Peyer's patch (tissue), 4 donors: Measurements from ENCODE around the gene RREB1. TPM values are rescaled to one million over a fixed set of nuclear protein-coding genes. Genes with fewer than 3 reads are reported as not detected.

Source experiments
- DNase-seq, 3 donors: peaks; one replicate each; pipeline ENCODE4 v3.0.0-alpha.2; 2017 to 2019
- H3K27ac ChIP-seq, 4 donors: fragments of 200-600 bp; sonication (generic); one replicate each; pipeline ENCODE4 v1.5.1; 2016 to 2019
- H3K27me3 ChIP-seq, 2 donors: fragments of 200-600 bp; sonication (generic); one replicate each; pipeline ENCODE4 v1.5.1; 2019
- H3K36me3 ChIP-seq, 3 donors: fragments of 200-600 bp; sonication (generic); one replicate each; pipeline ENCODE4 v1.5.1; 2016 to 2019
- H3K4me1 ChIP-seq, 4 donors: fragments of 200-600 bp; sonication (generic); one replicate each; pipeline ENCODE4 v1.5.1; 2016 to 2019
- H3K4me3 ChIP-seq, 4 donors: fragments of 200-600 bp; sonication (generic); 1 replicate in 3 of 4; 2 replicates in 1 of 4; pipeline ENCODE4 v1.5.1; 2016 to 2019; ENCODE audit warnings: mild to moderate bottlenecking in 1 of 4
- H3K9me3 ChIP-seq, 4 donors: fragments of 200-600 bp; sonication (generic); one replicate each; pipeline ENCODE4 v1.5.1; 2016 to 2019; ENCODE audit warnings: mild to moderate bottlenecking in 1 of 4
- POLR2A ChIP-seq, 2 donors: fragments of 450-650 bp; IDR thresholded peaks; one replicate each; pipeline ENCODE4 v1.5.1; 2017; ENCODE audit warnings: antibody characterized with exemption in 2 of 2, mild to moderate bottlenecking in 2 of 2, moderate library complexity in 2 of 2
- total RNA-seq, 4 donors: library from RNA; depleted of rRNA; stranded (reverse); fragments of >200 nt; gene quantifications; one replicate each; pipeline ENCODE4 v1.1.0, GENCODE V29; 2016
- TF ChIP-seq, protein P1 (sequence below), 6 experiments: fragments of 450-650 bp in 4 of 6; fragments of 200-600 bp in 2 of 6; sonication (generic) in 1 of 6; IDR thresholded peaks; one replicate each; pipeline ENCODE4 v1.5.1; 2017 to 2019; ENCODE audit warnings: antibody characterized with exemption in 6 of 6, mild to moderate bottlenecking in 3 of 6, moderate library complexity in 1 of 6

RREB1 gene
- total RNA-seq, 4 donors from 2014 or later, result 65.0 to 118 (median 113) TPM

DNA sequence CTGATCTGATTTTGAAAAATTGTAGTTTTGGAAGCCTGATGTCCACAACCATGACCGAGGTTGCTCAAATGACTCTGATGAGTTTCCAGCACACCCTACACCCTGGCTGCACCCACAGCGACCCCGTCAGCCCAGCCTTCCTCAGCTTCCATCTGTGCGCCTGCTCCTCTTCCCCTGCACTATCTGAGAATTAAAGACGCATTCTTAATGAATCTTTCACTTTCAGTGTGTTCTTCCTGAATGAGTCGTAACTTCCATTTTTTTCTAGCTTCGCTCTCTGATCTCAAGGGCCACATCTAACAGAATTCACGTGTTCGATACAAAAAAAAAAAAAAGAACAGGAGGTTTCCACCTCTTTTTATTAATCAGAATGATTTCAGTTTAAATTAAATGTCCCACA, 21.3 kb upstream of the RREB1 start:
- H3K27me3 ChIP-seq, result no peaks in the 10 kb centered on the region
- DNase-seq, result peak; percentile 44 to 77 (median 56)
- no peaks in the 10 kb centered on the region for H3K36me3 ChIP-seq
- peaks cover 0 to 20% (median 5%) of the 10 kb centered on the region in 4 donors for H3K4me1 ChIP-seq
- H3K4me3 ChIP-seq, result peak overlapping the region; percentile 16 to 34 (median 22)
- no peak for TF ChIP-seq POLR2A (IDR thresholded peaks at IDR 0.05)
- TF ChIP-seq, protein P1, sequence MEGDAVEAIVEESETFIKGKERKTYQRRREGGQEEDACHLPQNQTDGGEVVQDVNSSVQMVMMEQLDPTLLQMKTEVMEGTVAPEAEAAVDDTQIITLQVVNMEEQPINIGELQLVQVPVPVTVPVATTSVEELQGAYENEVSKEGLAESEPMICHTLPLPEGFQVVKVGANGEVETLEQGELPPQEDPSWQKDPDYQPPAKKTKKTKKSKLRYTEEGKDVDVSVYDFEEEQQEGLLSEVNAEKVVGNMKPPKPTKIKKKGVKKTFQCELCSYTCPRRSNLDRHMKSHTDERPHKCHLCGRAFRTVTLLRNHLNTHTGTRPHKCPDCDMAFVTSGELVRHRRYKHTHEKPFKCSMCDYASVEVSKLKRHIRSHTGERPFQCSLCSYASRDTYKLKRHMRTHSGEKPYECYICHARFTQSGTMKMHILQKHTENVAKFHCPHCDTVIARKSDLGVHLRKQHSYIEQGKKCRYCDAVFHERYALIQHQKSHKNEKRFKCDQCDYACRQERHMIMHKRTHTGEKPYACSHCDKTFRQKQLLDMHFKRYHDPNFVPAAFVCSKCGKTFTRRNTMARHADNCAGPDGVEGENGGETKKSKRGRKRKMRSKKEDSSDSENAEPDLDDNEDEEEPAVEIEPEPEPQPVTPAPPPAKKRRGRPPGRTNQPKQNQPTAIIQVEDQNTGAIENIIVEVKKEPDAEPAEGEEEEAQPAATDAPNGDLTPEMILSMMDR (IDR thresholded peaks at IDR 0.05), result peak in 1 of 6 experiments; percentile 11
- peak overlapping the region; percentile 47 to 79 (median 76) for H3K27ac ChIP-seq
- no peaks in the 10 kb centered on the region for H3K9me3 ChIP-seq

DNA sequence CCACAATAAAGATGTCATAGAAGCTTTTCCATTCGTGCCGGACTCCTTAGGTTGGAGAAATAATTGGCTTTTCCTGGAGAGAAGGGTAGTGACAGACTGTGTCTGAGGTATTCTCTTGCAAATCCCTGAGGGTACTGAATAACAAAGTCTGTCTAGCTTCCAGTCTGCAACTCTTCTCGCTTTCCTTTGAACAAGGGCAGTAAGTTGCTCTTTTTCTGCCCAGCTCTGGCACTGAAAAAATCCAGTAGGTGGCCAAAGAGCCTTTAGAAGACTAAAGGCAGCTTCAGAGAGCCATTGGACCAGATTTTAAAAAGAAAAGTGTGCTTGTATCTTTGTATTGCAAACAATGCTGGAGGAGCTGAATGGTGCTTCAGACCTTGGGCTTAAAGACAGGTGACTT, 20.7 kb upstream of the RREB1 start:
- no peaks in the 10 kb centered on the region for H3K36me3 ChIP-seq
- no peak for TF ChIP-seq POLR2A (IDR thresholded peaks at IDR 0.05)
- TF ChIP-seq, protein P1 (IDR thresholded peaks at IDR 0.05), result peak in 2 of 6 experiments; percentile 15 to 20
- H3K9me3 ChIP-seq, result no peaks in the 10 kb centered on the region
- H3K27me3 ChIP-seq, result no peaks in the 10 kb centered on the region
- DNase-seq, result no peak
- peaks cover 0 to 20% (median 5%) of the 10 kb centered on the region in 4 donors for H3K4me1 ChIP-seq
- peak overlapping the region; percentile 16 to 34 (median 22) for H3K4me3 ChIP-seq
- H3K27ac ChIP-seq, result peak overlapping the region; percentile 47 to 79 (median 76)

DNA sequence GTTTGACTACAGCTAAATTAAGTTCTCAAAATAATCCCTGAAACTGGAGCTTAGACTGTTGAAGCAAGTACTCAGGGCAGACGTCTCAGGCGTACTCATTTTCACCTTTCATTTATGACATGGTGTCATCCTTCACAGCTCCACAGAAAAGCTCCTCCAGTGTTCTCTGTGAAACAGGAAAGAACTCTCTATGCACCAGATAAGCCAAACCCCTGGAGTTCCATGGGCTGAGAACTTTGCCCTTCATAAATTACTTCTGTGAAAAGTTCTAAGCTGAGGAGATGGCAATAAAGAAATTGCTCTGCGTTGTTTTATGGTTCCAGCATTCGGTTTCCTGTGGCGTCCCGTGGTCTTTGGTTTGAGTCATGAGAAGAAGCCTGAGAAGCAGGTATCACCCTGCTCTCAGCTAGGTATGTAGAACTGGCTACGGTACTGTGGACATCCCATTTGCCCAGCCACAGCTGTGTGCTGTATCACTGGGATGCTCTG, 20.2 kb upstream of the RREB1 start:
- Histone ChIP-seq H3K27me3 (no peaks in the 10 kb centered on the region), H3K4me3 (peak overlapping the region in 2 of 4 donors; percentile 24 to 34), H3K27ac (peak overlapping the region; percentile 47 to 79 (median 76)), H3K4me1 (peaks cover 0 to 20% (median 5%) of the 10 kb centered on the region in 4 donors), H3K36me3 (no peaks in the 10 kb centered on the region), H3K9me3 (no peaks in the 10 kb centered on the region)
- TF ChIP-seq, protein P1 (IDR thresholded peaks at IDR 0.05), result no peak
- peak; percentile 36 to 64 for TF ChIP-seq POLR2A (IDR thresholded peaks at IDR 0.05)
- peak; percentile 46 to 84 (median 61) for DNase-seq

DNA sequence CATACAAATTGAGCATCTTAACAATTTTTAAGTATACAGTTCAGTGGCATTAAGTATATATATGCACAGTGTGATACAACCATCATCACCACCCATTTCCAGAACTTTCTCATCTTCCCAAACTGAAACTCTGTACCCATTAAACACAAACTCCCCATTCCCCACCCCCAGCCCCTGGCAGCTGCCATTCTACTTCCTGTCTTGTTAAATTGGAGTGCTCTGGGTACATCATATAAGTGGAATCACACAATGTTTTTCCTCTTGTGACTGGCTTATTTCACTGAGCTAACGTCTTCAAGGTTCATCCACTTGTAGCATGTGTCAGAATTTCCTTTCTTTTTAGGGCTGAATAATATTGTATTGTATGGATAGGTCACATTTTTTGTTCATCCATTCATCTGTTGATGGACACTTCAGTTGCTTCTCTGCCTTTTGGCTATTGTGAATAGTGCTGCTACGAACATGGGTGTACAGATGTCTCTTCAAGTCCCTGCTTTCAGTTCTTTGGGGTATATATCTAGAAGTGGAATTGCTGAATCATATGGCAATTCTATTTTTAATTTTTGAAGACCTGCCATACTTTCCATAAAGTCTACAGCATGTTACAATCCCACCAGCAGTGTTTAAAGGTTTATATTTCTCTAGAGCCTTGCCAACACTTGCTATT, 19.6 kb upstream of the RREB1 start:
- Histone ChIP-seq H3K9me3 (no peaks in the 10 kb centered on the region), H3K4me3 (no peak overlapping the region), H3K4me1 (peaks cover 0 to 20% (median 5%) of the 10 kb centered on the region in 4 donors), H3K36me3 (no peaks in the 10 kb centered on the region), H3K27ac (peak overlapping the region in 3 of 4 donors; percentile 2 to 79 (median 78)), H3K27me3 (no peaks in the 10 kb centered on the region)
- no peak for DNase-seq
- TF ChIP-seq, protein P1 (IDR thresholded peaks at IDR 0.05), result no peak
- TF ChIP-seq POLR2A (IDR thresholded peaks at IDR 0.05), result no peak

DNA sequence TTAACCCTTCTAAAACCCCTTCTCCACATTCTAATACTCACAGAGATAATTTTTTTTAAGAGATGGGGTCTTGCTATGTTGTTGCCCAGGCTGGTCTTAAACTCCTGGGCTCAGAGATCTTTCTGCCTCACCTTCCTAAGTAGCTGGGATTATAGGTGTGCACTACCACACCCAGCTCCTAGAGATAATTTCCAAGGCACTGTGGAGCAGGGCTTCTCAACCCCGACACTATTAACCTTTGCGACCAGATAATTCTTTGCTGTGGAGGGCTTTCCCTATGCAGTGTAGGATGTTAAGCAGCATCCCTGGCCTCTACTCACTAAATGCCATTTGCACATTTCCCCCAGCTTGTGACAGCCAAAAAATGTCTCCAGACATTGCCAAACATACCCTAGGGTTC, 8.8 kb upstream of the RREB1 start:
- Histone ChIP-seq H3K9me3 (no peaks in the 10 kb centered on the region), H3K4me3 (no peak overlapping the region), H3K36me3 (no peaks in the 10 kb centered on the region), H3K27ac (no peak overlapping the region), H3K27me3 (no peaks in the 10 kb centered on the region), H3K4me1 (peaks cover 0 to 15% (median 0%) of the 10 kb centered on the region in 4 donors)
- TF ChIP-seq, protein P1 (IDR thresholded peaks at IDR 0.05), result no peak
- no peak for TF ChIP-seq POLR2A (IDR thresholded peaks at IDR 0.05)
- no peak for DNase-seq
